ENCODE results near the gene BMS1.
"Not testable (repeated sequence)": the region's sequence is repeated elsewhere in the genome, so short reads cannot be mapped to it uniquely, and the experiment has no call there.

The BMS1 gene

DNA sequence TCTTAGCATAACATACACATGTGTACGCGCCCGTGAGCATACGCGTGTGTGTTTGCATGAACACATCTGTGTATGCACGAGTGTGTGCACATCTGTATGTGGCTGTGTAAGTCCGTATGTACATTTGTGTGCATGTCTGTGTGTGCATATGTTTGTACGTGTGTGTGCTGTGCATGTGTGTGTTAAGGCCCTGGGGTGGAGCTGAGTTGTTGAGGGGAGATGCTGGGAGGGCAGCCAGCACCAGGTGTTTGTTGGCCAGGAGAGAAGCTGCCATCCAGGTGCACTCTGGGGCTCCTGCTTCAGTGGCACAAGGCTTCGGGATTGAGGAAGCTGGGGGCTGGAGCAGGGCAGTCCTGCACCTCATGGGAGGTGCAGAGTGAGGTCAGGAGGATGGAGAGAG, 85.0 kb downstream of the BMS1 start:
- no peak for DNase-seq (ENCODE audit: low read depth)

DNA sequence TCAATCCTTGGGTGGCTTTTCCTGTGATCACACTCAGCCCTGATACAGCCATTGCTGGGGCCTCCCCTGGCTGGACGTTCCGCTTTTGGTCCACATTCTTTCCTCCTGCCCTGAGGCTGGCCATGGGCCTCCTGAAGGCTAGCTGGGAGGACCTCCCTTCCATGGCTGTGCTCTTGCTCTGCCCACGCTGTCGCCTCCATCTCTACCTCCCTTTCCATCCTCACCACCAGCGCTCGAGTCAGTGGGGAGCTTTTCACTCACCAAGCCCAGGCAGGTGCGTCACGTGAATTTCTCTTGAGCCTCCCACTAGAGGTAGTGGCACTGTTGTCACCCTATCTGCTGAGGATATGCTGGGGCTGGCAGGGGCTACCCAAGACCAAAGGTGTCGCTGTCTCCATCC, 85.9 kb downstream of the BMS1 start:
- no peak for DNase-seq (ENCODE audit: low read depth)

DNA sequence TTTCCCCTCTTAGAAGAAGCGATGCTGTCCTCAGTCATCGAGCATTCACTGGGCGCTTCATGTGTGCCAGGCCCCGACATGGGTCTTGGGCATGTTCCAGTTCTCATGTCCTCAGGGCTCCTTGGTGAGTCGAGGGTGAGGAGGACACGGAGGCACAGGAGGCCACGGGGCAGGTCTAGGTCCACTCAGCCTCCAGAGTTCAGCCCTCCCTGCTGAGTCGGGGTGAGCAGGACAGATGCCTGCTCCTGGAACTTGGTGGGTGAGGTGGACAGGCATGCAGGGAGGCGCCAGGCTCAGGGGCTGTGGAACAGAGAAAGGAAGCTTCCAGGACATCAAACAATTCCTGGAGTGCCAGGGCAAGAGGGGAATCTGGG, 87.4 kb downstream of the BMS1 start:
- DNase-seq (ENCODE audit: low read depth) = no peak

DNA sequence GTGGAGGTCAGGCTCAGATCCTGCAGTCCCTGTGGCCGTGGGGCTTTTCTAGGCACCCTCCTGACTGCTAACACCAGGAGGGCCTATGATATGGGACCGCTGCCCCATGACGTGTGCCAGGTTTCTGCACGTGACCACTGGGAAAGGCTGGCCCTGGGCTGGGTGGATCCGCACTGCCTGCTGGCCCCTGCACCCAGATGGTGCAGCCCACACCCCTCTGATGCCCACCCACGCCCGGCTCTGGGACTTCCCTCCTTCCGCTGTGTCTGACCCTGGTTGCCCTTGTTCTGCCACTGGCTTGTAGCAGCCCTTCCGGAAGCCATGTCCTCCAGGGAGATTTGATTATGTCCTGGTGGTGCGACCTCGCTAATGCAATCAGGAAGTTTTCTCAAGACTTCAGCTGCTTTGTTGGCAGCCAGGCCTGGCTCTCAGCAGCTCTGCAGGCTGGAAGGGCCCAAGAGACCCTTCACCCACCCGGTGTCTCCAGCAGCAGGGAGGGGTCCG, 88.6 kb downstream of the BMS1 start:
- not testable (repeated sequence) for DNase-seq (ENCODE audit: low read depth)

DNA sequence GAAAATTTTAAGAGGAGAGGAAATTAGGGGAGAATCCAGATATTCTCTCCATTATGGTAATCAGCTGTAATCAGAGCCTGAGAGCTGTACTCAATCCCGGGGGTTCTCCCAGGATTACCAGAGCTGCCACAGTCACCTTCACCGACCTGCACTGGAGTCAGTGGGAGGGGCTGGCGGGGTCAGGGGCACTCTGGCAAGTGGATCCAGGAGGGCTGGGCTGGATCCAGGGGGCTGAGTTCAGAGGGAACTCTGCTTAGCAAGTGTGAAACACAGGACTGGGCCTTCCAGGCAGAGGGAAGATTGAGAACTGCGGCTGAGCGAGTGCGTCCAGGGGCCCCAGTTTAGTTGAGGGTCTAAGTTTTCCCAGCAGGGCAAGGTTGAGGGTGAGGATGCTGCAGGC, 89.2 kb downstream of the BMS1 start:
- DNase-seq (ENCODE audit: low read depth) = no peak

DNA sequence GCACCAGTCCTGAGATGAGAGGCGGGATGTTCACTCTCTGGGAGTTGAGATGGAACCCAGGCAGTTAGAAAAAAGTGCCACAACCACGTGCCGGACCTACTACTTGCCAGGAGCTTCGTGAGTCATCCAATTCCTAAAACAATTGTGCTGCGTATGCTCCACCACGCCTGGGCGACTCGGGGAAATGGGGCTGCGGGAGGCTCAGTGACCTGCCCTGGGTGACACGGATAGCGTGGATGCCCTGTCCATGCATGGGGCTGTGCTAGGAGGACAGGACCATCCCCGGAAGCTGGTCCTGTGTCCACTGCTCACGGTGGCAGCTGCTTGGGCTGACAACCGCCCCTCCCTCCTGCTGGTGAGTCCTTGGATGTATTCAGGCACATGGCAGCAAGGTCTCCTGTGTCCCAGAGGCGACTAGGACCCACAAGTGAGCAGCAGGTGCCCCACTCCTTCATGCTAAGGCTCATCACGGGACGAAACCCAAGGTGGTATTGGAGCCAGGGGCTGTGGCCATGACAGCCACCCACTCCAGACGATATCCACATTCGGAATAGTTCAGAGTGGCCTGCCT, 90.4 kb downstream of the BMS1 start:
- DNase-seq (ENCODE audit: low read depth) = no peak

DNA sequence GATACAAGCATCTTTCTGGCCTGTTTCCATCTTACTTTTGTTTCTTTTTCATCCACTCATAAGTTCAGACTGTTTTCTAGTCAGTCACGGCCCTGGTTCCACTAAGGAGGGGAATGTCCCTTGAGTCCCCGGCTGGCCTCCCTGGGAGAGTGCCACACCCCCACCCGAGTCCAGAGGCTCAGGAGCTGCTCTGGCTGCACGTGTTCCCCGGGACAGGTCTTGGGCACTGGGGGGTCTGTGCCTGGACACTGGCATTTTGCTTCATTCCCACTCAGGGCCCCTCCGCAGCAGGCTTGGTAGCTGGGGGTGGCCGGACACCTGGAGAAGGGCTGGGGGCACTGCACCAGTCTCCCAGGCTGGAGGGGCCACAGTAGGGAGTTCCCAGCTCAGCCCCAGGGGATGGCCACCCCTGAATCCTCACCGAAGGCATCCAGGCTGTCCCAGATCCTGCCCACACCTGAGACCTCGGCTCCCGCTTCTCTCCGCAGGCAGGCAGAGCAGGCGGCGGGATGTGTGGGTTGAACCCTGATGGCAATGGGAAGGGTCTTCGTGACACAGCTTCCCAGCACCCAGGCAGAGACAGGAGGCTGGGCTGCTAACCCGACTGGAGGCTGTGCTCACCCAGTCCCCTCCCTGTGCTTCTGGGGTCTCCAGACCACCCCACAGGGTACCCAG, 92.3 kb downstream of the BMS1 start:
- DNase-seq (ENCODE audit: low read depth) = no peak

DNA sequence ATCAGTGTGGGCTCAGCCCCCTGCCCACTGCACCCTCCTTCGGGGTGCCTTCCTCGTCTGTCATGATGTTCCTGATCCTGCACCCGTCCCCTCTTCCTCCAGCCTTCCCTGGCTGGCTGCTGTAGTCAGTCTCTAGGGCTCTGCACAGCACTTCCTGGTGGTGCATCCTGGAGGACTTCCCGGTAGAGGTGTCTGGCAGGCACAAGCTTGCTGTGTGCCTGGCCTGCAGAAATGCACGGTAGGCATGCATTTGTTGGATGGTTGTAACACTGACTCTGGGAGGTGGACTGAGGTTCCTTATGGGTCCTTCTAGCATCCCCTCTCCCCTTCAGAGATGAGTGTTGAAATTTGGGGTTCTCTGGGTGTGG, 92.8 kb downstream of the BMS1 start:
- DNase-seq (ENCODE audit: low read depth) = no peak

DNA sequence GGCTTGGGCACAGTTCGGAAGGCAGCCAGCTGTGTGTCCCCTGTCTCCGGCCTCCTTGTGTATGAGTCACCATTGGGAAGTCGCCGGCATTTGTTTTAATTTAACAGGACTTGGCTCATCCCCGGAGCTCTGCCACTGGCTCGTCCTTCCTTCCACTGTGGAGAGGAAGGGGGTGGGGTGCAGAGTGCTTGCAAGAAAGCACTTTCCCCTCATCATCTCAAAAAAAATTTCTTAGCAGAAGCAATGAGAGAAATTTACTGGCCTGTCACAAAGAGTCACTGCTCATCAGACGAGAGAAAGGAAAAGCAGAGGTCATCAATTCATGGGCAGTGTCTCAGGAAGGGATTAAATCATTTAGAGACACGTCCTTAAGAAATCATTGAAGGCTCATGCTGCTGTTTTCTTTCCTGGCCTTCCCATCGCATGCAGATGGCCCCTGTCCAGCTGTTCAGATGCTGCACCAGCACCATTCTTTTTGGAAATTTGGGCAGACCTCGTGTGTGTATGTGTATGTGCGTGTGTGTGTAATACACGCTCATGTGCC, 93.3 kb downstream of the BMS1 start:
- no peak for DNase-seq (ENCODE audit: low read depth)

DNA sequence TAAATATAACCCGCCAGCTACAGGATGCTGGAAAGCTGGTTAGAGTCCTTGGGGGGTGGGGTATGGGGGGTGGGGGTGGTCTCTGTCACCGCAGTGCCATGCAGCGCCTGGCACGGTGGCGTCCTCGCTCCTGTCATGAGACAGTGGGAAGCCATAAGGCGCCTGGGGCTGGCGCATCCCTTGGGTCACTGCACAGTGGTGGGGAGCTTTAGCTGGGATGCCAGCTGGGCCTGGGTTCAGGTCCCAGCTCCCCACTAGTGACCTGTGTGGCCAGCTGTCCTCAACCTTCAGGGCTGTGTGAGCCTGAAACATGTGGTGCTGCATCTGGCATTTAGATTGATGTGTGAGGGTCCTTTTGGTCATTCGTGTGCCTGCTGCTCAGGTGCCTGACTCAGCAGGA, 93.9 kb downstream of the BMS1 start:
- DNase-seq (ENCODE audit: low read depth) = no peak

DNA sequence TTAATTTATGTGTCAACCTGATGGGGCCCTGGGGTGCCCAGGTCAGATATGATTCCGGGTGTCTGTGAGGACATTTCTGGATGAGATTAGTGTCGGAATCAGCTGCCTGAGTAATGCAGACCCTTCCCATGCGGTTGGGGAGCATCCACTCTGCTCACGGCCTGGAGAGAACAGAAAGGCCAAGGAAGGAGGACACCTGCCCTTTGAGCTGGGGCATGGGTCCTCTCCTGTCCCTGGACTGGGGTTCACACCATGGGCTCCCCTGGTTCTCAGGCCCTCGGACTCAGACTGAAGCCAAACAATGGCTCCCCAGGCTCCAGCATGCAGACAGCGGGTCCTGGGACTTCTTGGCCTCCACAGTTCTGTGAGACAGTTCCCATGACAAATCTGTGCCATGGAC, 94.3 kb downstream of the BMS1 start:
- no peak for DNase-seq (ENCODE audit: low read depth)

DNA sequence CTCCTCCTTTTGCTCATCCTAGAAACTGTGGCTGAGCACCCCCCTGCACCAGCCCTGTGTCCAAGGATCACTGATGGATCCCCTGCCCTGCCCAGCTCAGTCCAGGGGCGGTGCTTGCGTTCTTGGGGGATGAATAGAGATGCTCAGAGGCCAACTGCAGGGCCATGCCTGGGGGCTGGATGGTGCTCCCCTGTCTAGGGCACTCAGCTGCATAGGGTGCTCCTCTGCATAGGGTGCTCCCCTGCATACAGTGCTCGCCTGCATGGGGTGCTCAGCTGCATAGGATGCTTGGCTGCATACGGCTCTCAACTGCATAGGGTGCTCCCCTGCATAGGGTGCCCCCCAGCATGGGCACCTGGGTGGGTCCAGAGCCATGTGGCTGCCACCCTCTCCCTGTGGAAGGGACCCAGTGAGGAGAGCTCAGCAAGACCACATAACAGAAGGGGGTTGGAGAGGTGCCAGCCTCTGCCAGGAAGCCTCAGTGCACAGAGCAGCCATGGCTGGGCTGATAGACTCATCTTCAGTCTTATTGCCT, 95.0 kb downstream of the BMS1 start:
- DNase-seq (ENCODE audit: low read depth) = no peak

DNA sequence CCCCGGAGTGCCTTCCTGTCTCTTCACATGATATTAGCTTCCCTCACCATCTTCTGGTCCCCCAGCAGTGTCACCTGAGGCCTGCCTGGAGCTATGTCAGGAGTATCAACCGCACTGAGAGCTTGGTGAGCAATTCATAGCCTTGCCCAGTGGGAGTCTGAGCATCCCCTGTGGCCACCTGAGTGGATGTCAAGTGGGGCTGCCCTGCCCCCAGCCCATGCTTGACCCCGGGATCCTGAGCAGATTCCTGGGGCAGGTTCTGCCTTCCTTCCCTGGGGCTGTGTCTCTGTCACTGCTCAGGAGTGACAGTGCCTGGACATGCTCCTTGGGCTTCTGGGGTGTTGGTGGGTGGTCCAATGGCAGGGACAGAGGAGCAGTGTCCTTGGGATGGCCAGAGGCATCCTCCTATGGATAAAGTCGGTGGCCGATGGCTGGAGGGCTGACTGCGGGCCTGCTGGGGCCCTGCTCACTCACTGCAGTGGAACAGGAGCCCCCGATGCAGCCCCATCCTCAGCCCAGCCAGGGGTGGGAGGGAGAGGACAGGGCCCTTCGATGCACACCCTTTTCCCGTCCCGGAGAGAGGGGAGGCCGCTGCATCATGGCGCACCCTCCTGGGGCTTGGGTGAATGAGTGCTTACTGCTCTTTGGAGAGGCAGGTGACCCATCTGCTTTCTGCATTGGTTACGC, 95.7 kb downstream of the BMS1 start:
- DNase-seq (ENCODE audit: low read depth) = no peak

DNA sequence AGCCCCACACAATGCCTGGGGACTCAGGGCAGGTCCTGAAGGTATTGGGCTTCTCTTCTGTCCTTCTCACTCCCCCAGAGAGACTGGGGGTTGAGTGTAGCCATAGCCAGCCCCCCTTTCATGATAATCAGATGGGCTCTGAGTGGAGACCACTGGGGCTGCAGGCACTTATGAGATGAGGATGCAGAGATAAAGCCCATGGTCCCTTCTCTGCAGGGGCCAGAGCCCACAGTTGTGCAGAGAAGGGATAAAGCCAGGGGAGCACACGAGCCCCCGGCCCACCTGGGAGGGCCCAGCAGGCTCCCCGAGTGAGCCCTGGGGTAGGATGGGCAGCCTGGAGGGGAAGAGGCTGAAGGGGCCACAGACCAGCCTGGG, 96.2 kb downstream of the BMS1 start:
- no peak for DNase-seq (ENCODE audit: low read depth)

DNA sequence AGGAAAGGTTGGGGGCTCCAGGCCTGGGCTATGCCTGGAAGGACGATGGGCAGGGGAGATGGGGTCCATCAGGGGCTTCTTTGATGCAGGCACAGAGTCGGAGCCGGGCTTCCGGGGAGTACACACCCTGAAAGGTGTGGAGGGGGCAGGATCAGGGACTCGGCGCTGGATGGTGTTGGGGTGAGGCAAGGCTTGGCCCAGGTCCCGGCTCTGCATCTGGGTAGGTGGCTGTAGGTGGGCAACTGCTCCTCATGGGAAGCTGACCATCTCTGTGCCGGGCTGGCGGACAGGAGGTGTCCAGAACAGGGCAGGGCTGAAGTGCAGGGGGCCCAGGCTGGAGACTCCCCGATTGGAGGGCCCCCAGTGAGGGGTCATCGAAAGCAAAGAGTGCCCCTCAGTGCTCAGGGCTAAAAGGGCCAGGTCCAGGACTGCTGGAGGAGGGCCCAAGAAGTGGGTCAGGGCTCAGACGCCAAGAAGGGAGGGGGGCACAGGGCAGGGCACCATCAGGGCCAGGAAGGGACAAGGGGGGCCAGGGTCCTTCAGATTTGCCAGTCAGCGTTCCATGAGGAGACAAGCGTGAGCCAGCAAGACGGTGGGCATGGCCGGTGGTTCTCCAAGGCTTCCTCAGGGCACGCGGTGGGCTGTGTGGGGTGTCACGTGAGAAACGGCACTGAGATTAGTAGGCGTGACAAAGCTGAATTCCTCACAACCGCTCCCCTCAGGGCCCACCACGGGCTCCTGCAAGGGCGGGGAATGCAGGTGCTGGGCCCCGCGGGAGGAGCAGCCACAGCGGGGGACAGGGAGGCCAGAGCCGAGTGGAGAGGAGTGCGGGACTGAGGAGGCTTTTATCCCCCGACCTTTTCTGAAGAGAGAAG, 97.0 kb downstream of the BMS1 start:
- no peak for DNase-seq (ENCODE audit: low read depth)

DNA sequence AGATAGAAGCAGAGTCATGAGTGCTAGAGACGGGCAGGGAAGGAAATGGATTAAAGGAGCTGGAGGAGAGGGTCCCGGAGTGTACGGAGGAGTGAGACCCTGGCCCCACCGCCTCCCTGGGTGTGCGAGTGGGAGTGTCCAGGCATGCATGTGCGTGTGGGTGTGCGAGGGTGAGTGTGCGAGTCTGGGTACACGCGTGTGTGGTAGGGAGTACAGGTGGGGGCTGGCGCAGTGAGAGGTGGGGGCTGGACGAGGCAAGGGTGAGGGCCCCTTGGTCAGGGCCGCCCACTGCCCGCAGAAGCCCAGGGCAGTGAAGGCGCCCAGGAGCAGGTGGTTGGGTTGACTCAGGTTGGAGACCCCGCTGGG, 97.6 kb downstream of the BMS1 start:
- no peak for DNase-seq (ENCODE audit: low read depth)

DNA sequence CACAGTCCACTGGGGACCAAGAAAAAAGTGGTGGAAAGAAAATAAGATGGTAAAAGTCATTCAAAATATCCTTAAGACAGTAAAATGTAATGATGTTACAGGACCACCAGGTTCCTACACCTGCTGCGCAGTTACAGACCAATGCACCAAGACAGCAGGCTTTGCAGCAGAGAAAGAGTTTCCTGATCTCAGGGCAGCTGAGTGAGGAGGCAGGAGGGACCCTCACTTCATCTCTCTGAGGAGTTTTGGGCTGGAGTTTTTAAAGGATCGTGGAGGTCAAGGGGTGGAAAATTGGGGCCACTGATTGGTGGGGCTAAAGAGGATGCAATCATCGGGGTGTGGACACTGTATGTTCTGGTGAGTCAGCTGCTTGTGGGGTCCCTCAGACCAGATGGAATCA, 100.0 kb downstream of the BMS1 start:
- DNase-seq (ENCODE audit: low read depth) = no peak
